ENCODE measurements around the gene FCN1. TPM values are rescaled to one million over a fixed set of nuclear protein-coding genes. Genes with fewer than 3 reads are reported as not detected.

Gene FCN1
- total and polyA plus RNA-seq, 3 experiments from 2014 or later: 1.6 to 2.3 TPM; not detected in 1

DNA sequence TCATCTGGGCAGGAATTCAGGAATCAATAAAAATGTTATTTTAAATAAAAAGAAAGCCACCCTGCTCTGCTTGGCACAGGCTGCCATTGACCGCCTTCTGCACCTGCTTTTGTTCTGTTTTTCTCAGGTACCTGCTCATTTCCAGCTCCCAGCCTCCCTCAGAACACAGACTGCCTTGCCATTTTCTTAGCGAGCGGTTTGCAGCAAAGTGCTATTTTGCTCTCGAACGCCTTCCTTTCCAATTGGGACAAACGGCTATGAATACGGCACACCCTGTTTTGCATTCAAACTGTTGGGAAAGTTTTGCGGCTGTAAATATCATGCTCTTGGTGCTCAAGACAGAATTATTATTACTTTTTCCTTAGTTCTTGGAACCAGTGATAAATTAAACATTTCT lies 25.1 kb upstream of the FCN1 start:
- POLR2A ChIA-PET: no interaction called here
- Histone ChIP-seq H3K9me3 (ENCODE audit: low read length) (no peaks in the 10 kb centered on the region), H3K27me3 (ENCODE audit: insufficient read depth, low read length, poor library complexity, severe bottlenecking) (no peaks in the 10 kb centered on the region), H3K36me3 (ENCODE audit: insufficient read depth, low read length) (no peaks in the 10 kb centered on the region), H3K4me1 (ENCODE audit: insufficient read depth, low read length) (no peaks in the 10 kb centered on the region), H3K4me3 (ENCODE audit: low read length) (no peak overlapping the region), H3K27ac (ENCODE audit: low read depth, low read length) (no peak overlapping the region)
- Mint-ChIP-seq H3K36me3 (no peaks in the 10 kb centered on the region), H3K4me1 (no peaks in the 10 kb centered on the region), H3K4me3 (no peak overlapping the region), H3K9me3 (no peaks in the 10 kb centered on the region), H3K27ac (no peak overlapping the region), H3K27me3 (peaks cover 2 to 5% of the 10 kb centered on the region in 2 donors)
- DNase-seq: no peak
- CTCF ChIA-PET: no interaction called here

DNA sequence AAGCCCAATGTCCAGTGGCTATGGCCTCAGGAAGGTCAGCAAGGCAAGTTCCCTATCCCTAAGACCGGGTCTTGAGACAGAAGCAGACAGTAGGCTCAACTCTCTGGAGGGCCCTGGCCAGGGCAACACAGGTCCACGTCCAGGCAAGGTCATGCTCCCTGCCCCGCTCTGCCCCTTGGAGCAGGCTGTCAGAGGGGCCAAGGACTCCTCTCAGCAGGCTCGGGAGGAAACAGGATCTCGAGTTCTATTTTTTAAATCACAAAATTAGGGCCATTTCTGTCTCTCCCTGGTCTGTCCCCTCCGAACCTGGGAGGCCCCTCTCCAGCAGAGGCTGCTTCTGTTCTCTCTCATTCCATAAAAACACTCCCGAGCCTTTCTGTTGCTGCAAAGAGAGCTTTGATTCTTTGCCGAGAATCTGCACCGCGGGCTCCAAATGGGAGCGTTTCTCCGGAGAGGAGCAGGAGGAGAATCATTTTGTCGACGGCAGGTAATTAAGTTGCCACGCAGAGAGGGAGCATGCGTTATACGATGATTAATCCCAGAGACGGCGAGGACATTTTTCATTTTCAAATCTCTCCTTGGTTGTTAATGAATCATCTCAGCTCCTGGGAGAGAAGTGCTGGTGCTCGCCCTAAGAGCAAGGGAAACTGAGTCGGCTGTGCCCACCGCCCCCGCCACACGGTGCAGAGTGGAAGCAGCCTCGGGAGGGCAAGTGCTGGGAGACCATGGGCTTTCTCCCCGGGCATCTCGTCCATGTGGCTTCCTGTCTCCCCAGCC lies 24.5 kb upstream of the FCN1 start:
- H3K27ac Mint-ChIP-seq: no peak overlapping the region
- no peaks in the 10 kb centered on the region for H3K4me1 Mint-ChIP-seq
- CTCF ChIA-PET: no interaction called here
- H3K36me3 ChIP-seq (ENCODE audit: insufficient read depth, low read length): no peaks in the 10 kb centered on the region
- no peaks in the 10 kb centered on the region for H3K27me3 ChIP-seq (ENCODE audit: insufficient read depth, low read length, poor library complexity, severe bottlenecking)
- peaks cover 2 to 5% of the 10 kb centered on the region in 2 donors for H3K27me3 Mint-ChIP-seq
- H3K36me3 Mint-ChIP-seq: no peaks in the 10 kb centered on the region
- H3K27ac ChIP-seq (ENCODE audit: low read depth, low read length): no peak overlapping the region
- no peaks in the 10 kb centered on the region for H3K9me3 ChIP-seq (ENCODE audit: low read length)
- no peaks in the 10 kb centered on the region for H3K4me1 ChIP-seq (ENCODE audit: insufficient read depth, low read length)
- H3K4me3 ChIP-seq (ENCODE audit: low read length): no peak overlapping the region
- POLR2A ChIA-PET: no interaction called here
- no peak for DNase-seq
- no peaks in the 10 kb centered on the region for H3K9me3 Mint-ChIP-seq
- no peak overlapping the region for H3K4me3 Mint-ChIP-seq

DNA sequence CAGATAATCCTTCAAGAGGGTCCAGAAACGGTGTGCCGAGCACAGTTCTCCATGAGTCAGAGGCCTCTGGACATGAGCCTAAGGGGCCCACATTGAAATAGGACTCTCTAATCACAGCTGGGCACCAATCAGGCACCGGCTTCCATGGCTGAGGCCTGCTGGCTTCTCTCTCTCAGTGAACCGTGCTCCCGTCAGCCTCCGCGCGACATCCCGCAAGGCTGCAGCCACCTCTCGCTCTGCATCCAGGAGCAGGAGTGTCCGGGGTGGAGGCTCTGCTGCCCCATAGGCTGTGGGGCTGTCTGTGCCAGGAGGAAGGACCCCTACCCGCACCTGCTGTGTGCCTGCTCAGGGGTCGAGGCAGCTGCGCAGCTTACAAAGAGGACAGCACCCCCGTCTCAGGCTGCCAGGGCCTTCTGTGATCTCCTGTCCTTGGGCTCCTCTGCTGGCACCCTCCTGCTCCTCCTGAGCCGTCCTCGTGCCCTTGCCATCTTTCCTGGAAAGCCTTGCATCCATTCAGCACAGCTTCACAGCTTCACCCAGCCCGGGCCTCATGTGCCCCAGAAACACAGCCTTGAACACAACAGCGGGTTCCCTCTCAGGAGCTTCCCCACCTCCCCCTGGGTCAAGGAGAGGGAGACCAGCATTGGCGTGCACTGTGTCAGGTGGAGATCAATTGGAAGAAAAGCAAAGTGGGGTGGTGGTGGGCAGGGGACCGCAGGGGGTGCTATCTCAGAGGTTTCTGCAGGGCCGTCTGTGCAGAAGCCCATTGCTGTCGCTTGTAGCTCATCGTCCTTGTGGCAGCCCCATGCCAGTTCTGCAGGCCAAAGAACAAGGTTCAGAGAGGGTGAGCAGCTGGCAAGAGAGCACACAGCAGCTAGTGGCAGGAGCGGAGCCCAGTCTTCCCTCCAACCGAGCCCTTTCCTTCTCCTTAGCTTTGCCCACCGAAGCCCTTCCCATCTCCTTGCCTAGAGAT lies 22.8 kb upstream of the FCN1 start:
- no peaks in the 10 kb centered on the region for H3K4me1 ChIP-seq (ENCODE audit: insufficient read depth, low read length)
- H3K9me3 Mint-ChIP-seq: no peaks in the 10 kb centered on the region
- no peaks in the 10 kb centered on the region for H3K36me3 ChIP-seq (ENCODE audit: insufficient read depth, low read length)
- H3K27ac ChIP-seq (ENCODE audit: low read depth, low read length): no peak overlapping the region
- ChIA-PET CTCF (no interaction called here), POLR2A (no interaction called here)
- no peaks in the 10 kb centered on the region for H3K36me3 Mint-ChIP-seq
- H3K4me3 Mint-ChIP-seq: no peak overlapping the region
- no peaks in the 10 kb centered on the region for H3K27me3 ChIP-seq (ENCODE audit: insufficient read depth, low read length, poor library complexity, severe bottlenecking)
- no peak for DNase-seq
- no peak overlapping the region for H3K4me3 ChIP-seq (ENCODE audit: low read length)
- H3K27ac Mint-ChIP-seq: no peak overlapping the region
- H3K9me3 ChIP-seq (ENCODE audit: low read length): no peaks in the 10 kb centered on the region
- H3K4me1 Mint-ChIP-seq: no peaks in the 10 kb centered on the region
- peaks cover 5 to 7% of the 10 kb centered on the region in 2 donors for H3K27me3 Mint-ChIP-seq

DNA sequence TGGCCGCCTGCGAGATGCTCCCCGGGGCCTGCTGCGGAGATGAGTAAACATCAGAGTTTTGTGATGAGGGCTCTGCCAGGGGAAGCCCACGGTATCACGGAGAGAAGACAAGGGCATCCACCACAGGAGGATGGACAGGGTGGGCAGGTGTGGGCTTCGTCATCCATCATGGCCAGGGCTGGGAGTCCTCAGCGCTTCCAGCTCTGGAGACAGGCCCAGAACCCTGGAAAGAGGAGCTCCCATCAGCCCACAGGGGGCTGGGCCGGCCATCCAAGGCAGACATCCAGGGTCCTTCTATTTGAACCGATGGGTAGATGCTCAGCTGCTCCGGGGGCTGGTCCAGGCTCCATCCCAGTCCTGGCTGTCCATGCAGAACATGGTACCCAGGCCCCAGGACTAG lies 22.1 kb upstream of the FCN1 start:
- H3K36me3 ChIP-seq (ENCODE audit: insufficient read depth, low read length): no peaks in the 10 kb centered on the region
- no peaks in the 10 kb centered on the region for H3K9me3 ChIP-seq (ENCODE audit: low read length)
- Mint-ChIP-seq H3K9me3 (no peaks in the 10 kb centered on the region), H3K27ac (no peak overlapping the region), H3K4me3 (peak overlapping the region in 1 of 7 donors; percentile 69), H3K4me1 (no peaks in the 10 kb centered on the region), H3K27me3 (peaks cover 5 to 7% of the 10 kb centered on the region in 2 donors), H3K36me3 (no peaks in the 10 kb centered on the region)
- H3K4me3 ChIP-seq (ENCODE audit: low read length): no peak overlapping the region
- CTCF ChIA-PET: no interaction called here
- H3K27me3 ChIP-seq (ENCODE audit: insufficient read depth, low read length, poor library complexity, severe bottlenecking): no peaks in the 10 kb centered on the region
- POLR2A ChIA-PET: no interaction called here
- no peak overlapping the region for H3K27ac ChIP-seq (ENCODE audit: low read depth, low read length)
- DNase-seq: no peak
- H3K4me1 ChIP-seq (ENCODE audit: insufficient read depth, low read length): no peaks in the 10 kb centered on the region

DNA sequence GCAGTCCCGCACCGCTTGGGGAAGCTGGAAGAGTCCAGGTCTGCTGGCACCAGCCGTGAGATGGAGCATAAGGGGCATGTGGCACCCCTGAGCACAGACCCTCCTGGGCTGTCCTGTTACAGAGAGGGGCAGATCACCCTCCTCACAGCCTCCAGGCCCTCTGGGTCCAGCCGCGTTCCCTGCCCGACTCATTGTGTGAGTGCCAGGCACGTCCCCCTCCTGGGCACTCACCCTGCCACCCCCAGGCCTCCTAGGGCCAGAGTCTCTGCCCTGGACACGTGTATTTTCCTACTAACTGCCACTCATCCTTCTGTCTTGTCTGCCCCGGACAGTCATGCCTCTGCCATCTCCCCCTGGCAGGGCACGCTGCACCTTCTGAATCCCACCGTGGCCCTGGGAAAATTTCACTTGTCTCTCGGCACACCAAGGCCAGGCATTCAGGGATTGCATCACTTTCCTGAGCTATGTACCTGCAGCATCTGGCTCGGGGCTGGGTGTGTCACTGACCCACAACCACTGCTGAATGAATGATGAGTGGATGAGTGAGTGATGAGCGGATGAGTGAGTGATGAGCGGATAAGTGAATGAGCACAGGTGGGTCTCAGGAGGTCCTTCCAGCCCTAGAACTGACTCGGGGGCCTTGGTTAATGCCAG lies 21.5 kb upstream of the FCN1 start:
- no peaks in the 10 kb centered on the region for H3K27me3 ChIP-seq (ENCODE audit: insufficient read depth, low read length, poor library complexity, severe bottlenecking)
- Mint-ChIP-seq H3K4me1 (no peaks in the 10 kb centered on the region), H3K27ac (no peak overlapping the region), H3K36me3 (no peaks in the 10 kb centered on the region), H3K9me3 (no peaks in the 10 kb centered on the region), H3K4me3 (no peak overlapping the region), H3K27me3 (peaks cover 5 to 7% of the 10 kb centered on the region in 2 donors)
- H3K36me3 ChIP-seq (ENCODE audit: insufficient read depth, low read length): no peaks in the 10 kb centered on the region
- CTCF ChIA-PET: no interaction called here
- H3K4me3 ChIP-seq (ENCODE audit: low read length): no peak overlapping the region
- no peak overlapping the region for H3K27ac ChIP-seq (ENCODE audit: low read depth, low read length)
- no peaks in the 10 kb centered on the region for H3K4me1 ChIP-seq (ENCODE audit: insufficient read depth, low read length)
- DNase-seq: no peak
- POLR2A ChIA-PET: no interaction called here
- H3K9me3 ChIP-seq (ENCODE audit: low read length): no peaks in the 10 kb centered on the region

DNA sequence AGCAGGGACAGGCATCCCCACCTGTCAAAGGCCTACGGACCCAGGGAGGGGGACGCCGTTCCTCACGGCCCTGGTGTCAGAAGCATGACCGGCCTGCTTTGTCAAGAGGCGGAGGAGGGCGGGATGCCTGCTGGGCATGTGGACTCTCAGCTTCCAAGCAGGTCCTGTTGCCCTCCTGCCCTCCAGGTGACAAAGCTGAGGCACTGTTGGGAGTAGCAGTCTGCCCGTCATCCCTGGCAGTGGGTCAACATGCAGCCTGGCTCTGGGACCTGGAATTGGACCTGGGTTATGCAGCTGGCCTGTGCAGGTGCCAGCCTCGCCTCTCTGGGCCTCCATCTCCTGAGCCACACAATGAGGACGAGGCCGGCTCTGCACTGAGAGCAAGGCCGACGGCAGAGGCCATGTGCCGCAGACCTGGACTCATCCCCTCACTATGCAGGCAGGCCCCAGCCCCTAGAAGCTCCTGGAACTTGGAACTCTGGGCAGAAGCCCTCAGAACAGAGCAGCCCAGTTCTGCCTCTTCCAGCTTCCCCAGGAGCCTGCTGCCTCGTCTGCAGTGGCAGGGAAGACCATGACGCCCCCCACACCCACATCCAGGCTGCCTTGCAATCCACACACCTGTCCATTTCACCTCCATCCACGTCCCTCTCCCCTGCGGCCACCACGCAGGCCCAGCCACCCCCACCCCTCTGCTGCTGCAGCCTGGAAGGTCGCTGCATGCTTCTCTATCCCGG lies 20.8 kb upstream of the FCN1 start:
- no peaks in the 10 kb centered on the region for H3K9me3 ChIP-seq (ENCODE audit: low read length)
- peaks cover 7 to 8% of the 10 kb centered on the region in 2 donors for H3K27me3 Mint-ChIP-seq
- no peak for DNase-seq
- H3K4me1 ChIP-seq (ENCODE audit: insufficient read depth, low read length): no peaks in the 10 kb centered on the region
- no peaks in the 10 kb centered on the region for H3K27me3 ChIP-seq (ENCODE audit: insufficient read depth, low read length, poor library complexity, severe bottlenecking)
- no peak overlapping the region for H3K4me3 Mint-ChIP-seq
- POLR2A ChIA-PET: no interaction called here
- no peaks in the 10 kb centered on the region for H3K4me1 Mint-ChIP-seq
- no peaks in the 10 kb centered on the region for H3K36me3 ChIP-seq (ENCODE audit: insufficient read depth, low read length)
- H3K9me3 Mint-ChIP-seq: no peaks in the 10 kb centered on the region
- H3K4me3 ChIP-seq (ENCODE audit: low read length): no peak overlapping the region
- no peak overlapping the region for H3K27ac ChIP-seq (ENCODE audit: low read depth, low read length)
- CTCF ChIA-PET: no interaction called here
- H3K27ac Mint-ChIP-seq: no peak overlapping the region
- H3K36me3 Mint-ChIP-seq: no peaks in the 10 kb centered on the region

DNA sequence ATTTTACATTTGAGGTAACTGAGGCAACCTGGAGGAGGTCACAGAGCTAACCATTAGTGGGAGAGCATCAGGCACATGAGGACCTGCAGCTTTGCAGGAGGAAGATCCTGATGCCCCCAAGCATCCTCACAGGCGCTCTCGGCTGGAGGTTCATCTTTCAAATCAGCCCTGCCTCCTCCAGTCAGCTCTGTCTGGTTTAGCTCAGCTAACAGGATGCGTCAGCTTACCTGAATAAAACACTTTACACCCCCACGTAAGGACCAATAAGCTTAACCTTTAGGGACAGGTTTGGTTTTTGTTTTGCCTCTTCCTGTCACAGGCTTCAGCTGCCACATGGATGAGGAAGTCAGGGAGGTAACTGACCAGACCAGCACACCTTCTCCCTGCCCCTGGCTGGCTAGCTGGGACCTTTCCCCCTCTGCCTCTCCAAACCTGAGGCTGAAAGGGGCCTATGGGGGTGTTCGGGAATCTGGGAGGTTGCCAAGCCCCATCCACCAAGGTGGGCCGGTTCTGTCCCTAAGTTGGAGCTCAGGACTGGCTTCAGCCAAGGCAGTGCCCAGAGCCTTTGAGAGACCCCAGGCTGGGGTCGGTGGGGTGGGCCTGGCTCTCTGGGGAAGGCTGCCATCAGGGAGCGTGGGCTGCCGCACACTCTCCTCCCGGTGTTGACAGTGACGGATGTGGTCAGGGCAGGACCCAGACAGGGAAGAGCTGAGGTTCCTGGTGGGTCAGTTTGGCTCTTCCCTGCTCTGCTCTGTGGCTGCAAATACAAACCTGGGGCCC lies 20.0 kb upstream of the FCN1 start:
- no peaks in the 10 kb centered on the region for H3K27me3 ChIP-seq (ENCODE audit: insufficient read depth, low read length, poor library complexity, severe bottlenecking)
- Mint-ChIP-seq H3K36me3 (no peaks in the 10 kb centered on the region), H3K27me3 (peaks cover 6 to 8% of the 10 kb centered on the region in 2 donors), H3K9me3 (no peaks in the 10 kb centered on the region), H3K27ac (no peak overlapping the region), H3K4me3 (no peak overlapping the region), H3K4me1 (no peaks in the 10 kb centered on the region)
- no peak overlapping the region for H3K27ac ChIP-seq (ENCODE audit: low read depth, low read length)
- no peaks in the 10 kb centered on the region for H3K9me3 ChIP-seq (ENCODE audit: low read length)
- ChIA-PET POLR2A (no interaction called here), CTCF (no interaction called here)
- no peaks in the 10 kb centered on the region for H3K36me3 ChIP-seq (ENCODE audit: insufficient read depth, low read length)
- H3K4me1 ChIP-seq (ENCODE audit: insufficient read depth, low read length): no peaks in the 10 kb centered on the region
- DNase-seq: no peak
- no peak overlapping the region for H3K4me3 ChIP-seq (ENCODE audit: low read length)
